Smooth muscle cell (in vitro differentiated cells): ENCODE results near the gene C2orf42. TPM values are rescaled to one million over a fixed set of nuclear protein-coding genes. Genes with fewer than 3 reads are reported as not detected.

Source experiments
- DNase-seq: peaks from one replicate; lab custom pipeline; 2025; ENCODE audit not compliant: unreplicated experiment; lab: John Stamatoyannopoulos, UW
- H2AFZ ChIP-seq: fragments of 200-600 bp; sonication (generic); 2 replicates; pipeline ENCODE4 v1.6.0; 2016; ENCODE audit warnings: antibody characterized with exemption, low read depth, mild to moderate bottlenecking
- H3F3A ChIP-seq: fragments of 200-600 bp; sonication (generic); 2 replicates; pipeline ENCODE4 v1.6.0; 2017; ENCODE audit warnings: antibody characterized with exemption, low read depth
- H3K27ac ChIP-seq: fragments of 200-600 bp; sonication (generic); 2 replicates; pipeline ENCODE4 v1.5.1; 2016; ENCODE audit warnings: low read depth, mild to moderate bottlenecking
- H3K27me3 ChIP-seq: fragments of 200-600 bp; sonication (generic); 2 replicates; pipeline ENCODE4 v1.6.1; 2016; ENCODE audit warnings: low read depth, mild to moderate bottlenecking
- H3K36me3 ChIP-seq: fragments of 200-600 bp; sonication (generic); 2 replicates; pipeline ENCODE4 v1.5.1; 2016; ENCODE audit warnings: low read depth
- H3K4me1 ChIP-seq: fragments of 200-600 bp; sonication (generic); 2 replicates; pipeline ENCODE4 v1.5.1; 2016; ENCODE audit warnings: low read depth
- H3K4me2 ChIP-seq: fragments of 200-600 bp; sonication (generic); 2 replicates; pipeline ENCODE4 v1.6.0; 2016; ENCODE audit warnings: mild to moderate bottlenecking
- H3K4me3 ChIP-seq: fragments of 200-600 bp; sonication (generic); 2 replicates; pipeline ENCODE4 v1.5.1; 2016; ENCODE audit warnings: mild to moderate bottlenecking
- H3K79me2 ChIP-seq: fragments of 200-600 bp; sonication (generic); 2 replicates; pipeline ENCODE4 v1.6.0; 2016; ENCODE audit warnings: low read depth, mild to moderate bottlenecking
- H3K9ac ChIP-seq: fragments of 200-600 bp; sonication (generic); 2 replicates; pipeline ENCODE4 v1.6.0; 2016; ENCODE audit warnings: low read depth
- H3K9me3 ChIP-seq: fragments of 200-600 bp; sonication (generic); replicated peaks from 2 replicates; pipeline ENCODE4 v1.5.1; 2016; ENCODE audit warnings: low read depth
- H4K20me1 ChIP-seq: fragments of 200-600 bp; sonication (generic); 2 replicates; pipeline ENCODE4 v1.6.0; 2016; ENCODE audit warnings: low read depth
- CTCF ChIP-seq: fragments of 200-600 bp; sonication (generic); IDR thresholded peaks from 2 replicates; pipeline ENCODE4 v1.5.1; 2017; ENCODE audit warnings: borderline replicate concordance, mild to moderate bottlenecking, antibody characterized with exemption; ENCODE audit not compliant: insufficient read depth, poor library complexity, severe bottlenecking
- WGBS: methylation state at CpG from one replicate; pipeline ENCODE4 v1.1.7; 2016; ENCODE audit warnings: low lambda C conversion rate; 5-methylcytosine and 5-hydroxymethylcytosine counted together
- polyA plus RNA-seq: library from polyadenylated mRNA; unstranded; fragments of >200 nt; fragmentation: Nextera tagmentation; extraction: Ambion mirVana; gene quantifications from 2 replicates; pipeline ENCODE4 v1.2.1, GENCODE V29; 2016
- total RNA-seq: library from RNA; depleted of rRNA; stranded (reverse); fragments of >200 nt; gene quantifications from 2 replicates; pipeline ENCODE4 v1.2.3, GENCODE V29; 2014

The C2orf42 gene
- total and polyA plus RNA-seq, 2 experiments from 2014 or later: 7.8 to 9.4 TPM

GRCh38 chr2:70145851-70146739 lies 44.7 kb downstream of the C2orf42 start:
- H3K27ac ChIP-seq: no peak overlapping the region
- H3K9me3 ChIP-seq: no peaks in the 10 kb centered on the region

GRCh38 chr2:70145144-70145490 lies 45.7 kb downstream of the C2orf42 start:
- no peak overlapping the region for H3K4me3 ChIP-seq
- no peak overlapping the region for H3K27ac ChIP-seq
- no peaks in the 10 kb centered on the region for H3K27me3 ChIP-seq
- H3K36me3 ChIP-seq: peaks cover 5% of the 10 kb centered on the region
- H3F3A ChIP-seq: peaks cover 5% of the 10 kb centered on the region
- H3K79me2 ChIP-seq: no peaks in the 10 kb centered on the region
- H3K9ac ChIP-seq: no peak overlapping the region
- peaks cover 16% of the 10 kb centered on the region for H3K4me1 ChIP-seq
- H3K9me3 ChIP-seq: no peaks in the 10 kb centered on the region
- H4K20me1 ChIP-seq: no peaks in the 10 kb centered on the region
- DNase-seq: no peak
- 81% methylated on average over 3 of the region's 3 CpGs for WGBS
- no peak overlapping the region for H2AFZ ChIP-seq
- TF ChIP-seq CTCF: no peak
- no peak overlapping the region for H3K4me2 ChIP-seq

More at GRCh38 chr2:70145851-70146739, 44.7 kb downstream of the C2orf42 start:
- H3K4me3 ChIP-seq: no peak overlapping the region
- no peak for TF ChIP-seq CTCF
- no peak for DNase-seq
- H3F3A ChIP-seq: peaks cover 5% of the 10 kb centered on the region
- no peak overlapping the region for H3K9ac ChIP-seq
- peaks cover 11% of the 10 kb centered on the region for H3K4me1 ChIP-seq
- H3K79me2 ChIP-seq: no peaks in the 10 kb centered on the region
- H2AFZ ChIP-seq: no peak overlapping the region
- 83% methylated on average over 9 of the region's 9 CpGs for WGBS
- H3K4me2 ChIP-seq: no peak overlapping the region
- H3K27me3 ChIP-seq: no peaks in the 10 kb centered on the region
- H4K20me1 ChIP-seq: no peaks in the 10 kb centered on the region
- H3K36me3 ChIP-seq: peaks cover 5% of the 10 kb centered on the region

- peaks cover 5% of the 10 kb centered on the region for H3F3A ChIP-seq
- no peak overlapping the region for H3K4me3 ChIP-seq
- H4K20me1 ChIP-seq: no peaks in the 10 kb centered on the region
- H3K4me2 ChIP-seq: no peak overlapping the region
- no peak overlapping the region for H3K27ac ChIP-seq
- DNase-seq: no peak
- H3K9me3 ChIP-seq: no peaks in the 10 kb centered on the region
- no peaks in the 10 kb centered on the region for H3K27me3 ChIP-seq
- TF ChIP-seq CTCF: no peak
- no peaks in the 10 kb centered on the region for H3K79me2 ChIP-seq
- 91% methylated on average over 21 of the region's 21 CpGs for WGBS
- H3K36me3 ChIP-seq: peaks cover under 1% of the 10 kb centered on the region
- H3K4me1 ChIP-seq: peaks cover 16% of the 10 kb centered on the region
- no peak overlapping the region for H3K9ac ChIP-seq
- no peak overlapping the region for H2AFZ ChIP-seq
Measured at GRCh38 chr2:70144443-70145143, 46.2 kb downstream of the C2orf42 start.
